ENCODE data around the gene YES1. TPM values are rescaled to one million over a fixed set of nuclear protein-coding genes. Genes with fewer than 3 reads are reported as not detected.

YES1 gene
- total and polyA plus RNA-seq, 2 of the 8 experiments (the other 6 are each of a cell fraction or from before 2014, with no cell fraction given): 14.8 to 94.3 TPM

DNA sequence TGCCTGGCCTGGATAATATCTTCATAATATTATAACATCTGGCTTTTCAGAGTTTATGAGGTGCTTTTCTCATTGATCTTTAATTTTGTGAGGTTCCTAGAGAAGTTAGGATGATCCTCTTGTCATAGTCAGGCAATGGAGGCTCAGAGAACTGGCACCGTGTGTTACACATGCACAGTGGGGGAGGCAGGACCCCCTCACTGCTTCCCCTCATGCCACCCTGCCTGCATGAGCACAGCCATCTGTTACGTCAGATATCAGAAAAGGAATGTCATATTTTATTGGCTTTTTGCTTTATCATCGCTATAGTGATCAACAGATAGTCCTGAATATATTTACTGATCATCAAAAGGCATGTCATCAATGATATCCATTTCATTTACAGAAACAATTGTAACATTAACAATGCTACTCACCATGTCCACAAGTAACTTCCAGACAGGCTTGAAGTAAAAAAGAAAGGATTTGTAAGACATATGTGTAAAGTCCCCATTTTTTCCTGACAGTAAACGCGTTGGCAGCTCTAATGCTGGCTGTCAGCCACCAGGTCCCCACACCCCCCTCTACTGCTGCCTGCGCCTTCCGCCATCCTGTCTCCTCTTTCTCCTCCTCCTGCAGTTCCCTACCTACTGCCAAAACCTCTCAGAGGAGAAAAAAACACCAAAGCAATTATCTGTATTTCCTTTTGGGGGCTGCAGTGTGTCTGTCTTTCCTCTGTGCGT, 118.4 kb downstream of the YES1 start:
- Histone ChIP-seq H2AFZ (ENCODE audit: low read length) (no peak overlapping the region), H2BK120ac (replicated peaks; ENCODE audit: low read depth, low read length) (no peak overlapping the region)
- TF ChIP-seq KDM5A (IDR thresholded peaks at IDR 0.05; ENCODE audit: low read length): no peak
- TF ChIP-seq PHF8 (conservative IDR thresholded peaks at IDR 0.05; ENCODE audit: low read depth, low read length): no peak
- no peak for TF ChIP-seq HDAC2 (IDR thresholded peaks at IDR 0.05; ENCODE audit: borderline replicate concordance in 1 of 2, low read depth in 2 of 2, low read length in 2 of 2)
- no peak for TF ChIP-seq TAF1 (IDR thresholded peaks at IDR 0.05; ENCODE audit: low read depth, low read length)
- TF ChIP-seq CREB1 (IDR thresholded peaks at IDR 0.05): no peak
- TF ChIP-seq, protein P1, sequence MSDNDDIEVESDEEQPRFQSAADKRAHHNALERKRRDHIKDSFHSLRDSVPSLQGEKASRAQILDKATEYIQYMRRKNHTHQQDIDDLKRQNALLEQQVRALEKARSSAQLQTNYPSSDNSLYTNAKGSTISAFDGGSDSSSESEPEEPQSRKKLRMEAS (IDR thresholded peaks at IDR 0.05): no peak
- TF ChIP-seq, protein P2, sequence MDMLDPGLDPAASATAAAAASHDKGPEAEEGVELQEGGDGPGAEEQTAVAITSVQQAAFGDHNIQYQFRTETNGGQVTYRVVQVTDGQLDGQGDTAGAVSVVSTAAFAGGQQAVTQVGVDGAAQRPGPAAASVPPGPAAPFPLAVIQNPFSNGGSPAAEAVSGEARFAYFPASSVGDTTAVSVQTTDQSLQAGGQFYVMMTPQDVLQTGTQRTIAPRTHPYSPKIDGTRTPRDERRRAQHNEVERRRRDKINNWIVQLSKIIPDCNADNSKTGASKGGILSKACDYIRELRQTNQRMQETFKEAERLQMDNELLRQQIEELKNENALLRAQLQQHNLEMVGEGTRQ (IDR thresholded peaks at IDR 0.05; ENCODE audit: low read length): no peak
- TF ChIP-seq EGR1 (IDR thresholded peaks at IDR 0.05; ENCODE audit: borderline replicate concordance, low read depth, low read length): no peak
- no peak for TF ChIP-seq JUND (IDR thresholded peaks at IDR 0.05; ENCODE audit: low read length)
- no peak for TF ChIP-seq SIN3A (conservative IDR thresholded peaks at IDR 0.05 in 1 of 2, IDR thresholded peaks at IDR 0.05 in 1 of 2; ENCODE audit: low read depth in 1 of 2, low read length in 2 of 2)

More for the DNA sequence above, 118.4 kb downstream of the YES1 start:
- Histone ChIP-seq H3K23ac (ENCODE audit: insufficient read length) (no peak overlapping the region), H3K4ac (replicated peaks; ENCODE audit: insufficient read length, low read depth, low read length) (no peak overlapping the region), H4K8ac (ENCODE audit: extremely low read depth, insufficient read depth, low read length) (no peak overlapping the region), H3K9me3 (ENCODE audit: insufficient read depth in 2 of 2, low read depth in 1 of 2, low read length in 1 of 2) (no peaks in the 10 kb centered on the region), H4K91ac (replicated peaks; ENCODE audit: insufficient read length, low read length) (no peak overlapping the region), H2BK20ac (ENCODE audit: low read length) (no peak overlapping the region), H3K36me3 (ENCODE audit: control insufficient read depth in 2 of 4, insufficient read depth in 4 of 4, low read length in 3 of 4) (peaks cover 0 to 15% (median 7%) of the 10 kb centered on the region in 4 experiments; a peak in 3 of 8 replicates), H3K4me1 (replicated peaks in 1 of 4; ENCODE audit: control insufficient read depth in 3 of 4, insufficient read depth in 4 of 4, low read length in 3 of 4) (no peaks in the 10 kb centered on the region; a peak in 2 of 7 replicates), H3K4me2 (ENCODE audit: insufficient read depth in 1 of 2, low read depth in 2 of 2, low read length in 2 of 2) (no peak overlapping the region), H4K5ac (ENCODE audit: insufficient read length, low read depth, low read length) (no peak overlapping the region), H2BK5ac (ENCODE audit: low read depth, low read length) (no peak overlapping the region), H3K4me3 (ENCODE audit: extremely low read depth in 1 of 4, insufficient read depth in 2 of 4, low read depth in 3 of 4, low read length in 4 of 4) (no peak overlapping the region), H3K9ac (replicated peaks in 1 of 4; ENCODE audit: extremely low read depth in 1 of 4, low read depth in 3 of 4, low read length in 3 of 4) (no peak overlapping the region), H3K23me2 (ENCODE audit: low read depth, low read length) (no peaks in the 10 kb centered on the region), H3K14ac (ENCODE audit: insufficient read length) (no peak overlapping the region), H4K20me1 (replicated peaks in 1 of 2; ENCODE audit: control insufficient read depth in 1 of 2, insufficient read depth in 2 of 2, low read length in 2 of 2) (peaks cover 0 to 6% of the 10 kb centered on the region in 2 experiments), H3K27ac (ENCODE audit: low read depth, low read length) (no peak overlapping the region), H3K56ac (replicated peaks; ENCODE audit: insufficient read length, low read depth, low read length) (no peak overlapping the region), H2BK12ac (ENCODE audit: low read depth, low read length) (no peak overlapping the region), H2AK5ac (ENCODE audit: low read depth, low read length) (no peak overlapping the region), H3K79me1 (ENCODE audit: low read depth, low read length) (no peaks in the 10 kb centered on the region), H3K18ac (ENCODE audit: extremely low read depth, low read length) (no peak overlapping the region), H3K79me2 (ENCODE audit: control insufficient read depth in 1 of 2, insufficient read depth in 2 of 2, low read length in 2 of 2) (no peaks in the 10 kb centered on the region), H3K27me3 (replicated peaks in 1 of 4; ENCODE audit: control insufficient read depth in 3 of 4, extremely low read depth in 1 of 4, insufficient read depth in 3 of 4, low read length in 3 of 4) (no peaks in the 10 kb centered on the region; a peak in 2 of 7 replicates), H2BK15ac (ENCODE audit: low read length) (no peak overlapping the region)
- DNase-seq (ENCODE audit: low read depth in 1 of 2, low spot score in 2 of 2): no peak
- ChIA-PET POLR2A (ENCODE audit: partially characterized antibody) (interaction anchor here (1.0 kb wide), 1 partner anchor 12 kb away, joined by 3 read pairs; no protein-coding TSS in a partner anchor), CTCF (ENCODE audit: partially characterized antibody) (interaction anchor here (0.5 kb wide), 1 partner anchor 55 kb away, joined by 3 read pairs; no protein-coding TSS in a partner anchor)
- FAIRE-seq: no peak
- WGBS, 2 experiments (ENCODE audit: extremely low coverage in 1 of 2, insufficient coverage in 1 of 2, insufficient read length in 1 of 2, insufficient replicate concordance in 2 of 2, low coverage in 1 of 2, low lambda C conversion rate in 2 of 2, missing lambda C conversion rate in 1 of 2): 87% methylated on average over 8 of the region's 8 CpGs; no CpG with 5 or more reads in 1 of the 2 experiments
